ENCODE results near the gene MRPL17. TPM values are rescaled to one million over a fixed set of nuclear protein-coding genes. Genes with fewer than 3 reads are reported as not detected.

Gene MRPL17
- total and polyA plus RNA-seq, 10 of the 15 experiments (the other 5 are each of a cell fraction or from before 2014, with no cell fraction given): 60.3 to 171 (median 94.8) TPM

GRCh38 chr11:6646918-6647679 is 36.0 kb downstream of the MRPL17 start (continued):
- TF ChIP-seq, protein P1, sequence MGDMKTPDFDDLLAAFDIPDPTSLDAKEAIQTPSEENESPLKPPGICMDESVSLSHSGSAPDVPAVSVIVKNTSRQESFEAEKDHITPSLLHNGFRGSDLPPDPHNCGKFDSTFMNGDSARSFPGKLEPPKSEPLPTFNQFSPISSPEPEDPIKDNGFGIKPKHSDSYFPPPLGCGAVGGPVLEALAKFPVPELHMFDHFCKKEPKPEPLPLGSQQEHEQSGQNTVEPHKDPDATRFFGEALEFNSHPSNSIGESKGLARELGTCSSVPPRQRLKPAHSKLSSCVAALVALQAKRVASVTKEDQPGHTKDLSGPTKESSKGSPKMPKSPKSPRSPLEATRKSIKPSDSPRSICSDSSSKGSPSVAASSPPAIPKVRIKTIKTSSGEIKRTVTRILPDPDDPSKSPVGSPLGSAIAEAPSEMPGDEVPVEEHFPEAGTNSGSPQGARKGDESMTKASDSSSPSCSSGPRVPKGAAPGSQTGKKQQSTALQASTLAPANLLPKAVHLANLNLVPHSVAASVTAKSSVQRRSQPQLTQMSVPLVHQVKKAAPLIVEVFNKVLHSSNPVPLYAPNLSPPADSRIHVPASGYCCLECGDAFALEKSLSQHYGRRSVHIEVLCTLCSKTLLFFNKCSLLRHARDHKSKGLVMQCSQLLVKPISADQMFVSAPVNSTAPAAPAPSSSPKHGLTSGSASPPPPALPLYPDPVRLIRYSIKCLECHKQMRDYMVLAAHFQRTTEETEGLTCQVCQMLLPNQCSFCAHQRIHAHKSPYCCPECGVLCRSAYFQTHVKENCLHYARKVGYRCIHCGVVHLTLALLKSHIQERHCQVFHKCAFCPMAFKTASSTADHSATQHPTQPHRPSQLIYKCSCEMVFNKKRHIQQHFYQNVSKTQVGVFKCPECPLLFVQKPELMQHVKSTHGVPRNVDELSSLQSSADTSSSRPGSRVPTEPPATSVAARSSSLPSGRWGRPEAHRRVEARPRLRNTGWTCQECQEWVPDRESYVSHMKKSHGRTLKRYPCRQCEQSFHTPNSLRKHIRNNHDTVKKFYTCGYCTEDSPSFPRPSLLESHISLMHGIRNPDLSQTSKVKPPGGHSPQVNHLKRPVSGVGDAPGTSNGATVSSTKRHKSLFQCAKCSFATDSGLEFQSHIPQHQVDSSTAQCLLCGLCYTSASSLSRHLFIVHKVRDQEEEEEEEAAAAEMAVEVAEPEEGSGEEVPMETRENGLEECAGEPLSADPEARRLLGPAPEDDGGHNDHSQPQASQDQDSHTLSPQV (IDR thresholded peaks at IDR 0.05): no peak
- peak; percentile 37; the same call in 1 of the 2 replicates for TF ChIP-seq POLR2A (IDR thresholded peaks at IDR 0.05; ENCODE audit: low read depth, low read length)
- TF ChIP-seq POU2F2 (IDR thresholded peaks at IDR 0.05; ENCODE audit: borderline replicate concordance, low read depth, low read length): no peak
- peak; percentile 97 for TF ChIP-seq SPI1 (IDR thresholded peaks at IDR 0.05; ENCODE audit: borderline replicate concordance, insufficient read depth, low read depth, low read length)
- TF ChIP-seq, protein P2, sequence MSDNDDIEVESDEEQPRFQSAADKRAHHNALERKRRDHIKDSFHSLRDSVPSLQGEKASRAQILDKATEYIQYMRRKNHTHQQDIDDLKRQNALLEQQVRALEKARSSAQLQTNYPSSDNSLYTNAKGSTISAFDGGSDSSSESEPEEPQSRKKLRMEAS (IDR thresholded peaks at IDR 0.05; ENCODE audit: low read depth, low read length): no peak
- TF ChIP-seq MXI1 (IDR thresholded peaks at IDR 0.05; ENCODE audit: low read depth, low read length): no peak
- TF ChIP-seq HCFC1 (IDR thresholded peaks at IDR 0.05; ENCODE audit: low read length): no peak
- TF ChIP-seq SMC3 (IDR thresholded peaks at IDR 0.05; ENCODE audit: borderline replicate concordance, low read length): no peak
- no peak for TF ChIP-seq USF2 (IDR thresholded peaks at IDR 0.05; ENCODE audit: borderline replicate concordance, low read depth, low read length)
- no peak for TF ChIP-seq HDAC6 (IDR thresholded peaks at IDR 0.05; ENCODE audit: unreplicated experiment)
- TF ChIP-seq IKZF1 (conservative IDR thresholded peaks at IDR 0.05): peak; percentile 89
- no peak for TF ChIP-seq USF1 (IDR thresholded peaks at IDR 0.05; ENCODE audit: borderline replicate concordance, extremely low read length, insufficient read depth, low read depth, low read length)
- TF ChIP-seq PAX8 (IDR thresholded peaks at IDR 0.05): no peak
- TF ChIP-seq KDM1A (IDR thresholded peaks at IDR 0.05; ENCODE audit: borderline replicate concordance): no peak
- TF ChIP-seq ZSCAN29 (IDR thresholded peaks at IDR 0.05): no peak
- TF ChIP-seq BCLAF1 (IDR thresholded peaks at IDR 0.05): no peak
- TF ChIP-seq KLF5 (IDR thresholded peaks at IDR 0.05; ENCODE audit: partially characterized antibody): no peak
- no peak for TF ChIP-seq ATF3 (IDR thresholded peaks at IDR 0.05; ENCODE audit: borderline replicate concordance, extremely low read depth, low read depth, low read length)
- no peak for TF ChIP-seq STAT3 (IDR thresholded peaks at IDR 0.05; ENCODE audit: low read depth, low read length)
- peak; percentile 90 for TF ChIP-seq NBN (IDR thresholded peaks at IDR 0.05)
- TF ChIP-seq CHD1 (IDR thresholded peaks at IDR 0.05; ENCODE audit: low read depth, low read length): no peak

Measured in GM12878 (cell line).